ENCODE measurements around the gene HRH1. TPM values are rescaled to one million over a fixed set of nuclear protein-coding genes. Genes with fewer than 3 reads are reported as not detected.

HRH1 gene
- total RNA-seq, 2 donors from 2014 or later = 0.50 to 5.9 TPM

- Histone ChIP-seq H3K9me3 (no peaks in the 10 kb centered on the region), H3K4me1 (replicated peaks) (no peaks in the 10 kb centered on the region), H3K27me3 (replicated peaks; ENCODE audit: insufficient read depth) (no peaks in the 10 kb centered on the region), H3K4me3 (no peak overlapping the region), H3K27ac (no peak overlapping the region), H3K36me3 (no peaks in the 10 kb centered on the region)
- no peak for DNase-seq (ENCODE audit: low spot score)
- TF ChIP-seq POLR2A (IDR thresholded peaks at IDR 0.05) (no peak), POLR2AphosphoS5 (IDR thresholded peaks at IDR 0.05) (no peak)
- 94% methylated on average over 4 of the region's 4 CpGs for WGBS
- intact Hi-C loops (cut with DNase I) = no loop called here
These were observed 142.8 kb downstream of the HRH1 start for GRCh38 chr3:11297126-11297525.

DNA sequence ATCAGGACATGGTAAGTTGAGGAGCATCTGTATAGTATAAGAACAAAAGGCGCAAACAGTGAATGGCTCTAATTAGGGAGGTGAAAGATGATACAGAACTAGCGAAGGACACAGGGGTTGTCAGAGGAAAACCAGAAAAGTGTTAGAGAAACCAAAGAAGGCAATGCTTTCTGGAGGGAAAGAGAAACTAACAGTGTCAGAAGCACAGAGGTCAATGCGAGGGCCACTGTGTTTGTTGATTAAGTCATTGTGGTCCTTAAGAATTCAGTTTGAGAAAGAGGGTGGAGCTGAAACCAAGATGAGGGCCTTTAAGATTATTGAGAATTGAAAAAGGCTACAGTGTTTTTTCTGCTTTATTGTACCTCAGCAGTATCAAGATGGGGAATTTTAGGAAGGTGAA lies 146.7 kb downstream of the HRH1 start:
- WGBS = 93% methylated on average over 3 of the region's 3 CpGs
- intact Hi-C loops (cut with DNase I) = no loop called here
- no peaks in the 10 kb centered on the region for H3K36me3 ChIP-seq

DNA sequence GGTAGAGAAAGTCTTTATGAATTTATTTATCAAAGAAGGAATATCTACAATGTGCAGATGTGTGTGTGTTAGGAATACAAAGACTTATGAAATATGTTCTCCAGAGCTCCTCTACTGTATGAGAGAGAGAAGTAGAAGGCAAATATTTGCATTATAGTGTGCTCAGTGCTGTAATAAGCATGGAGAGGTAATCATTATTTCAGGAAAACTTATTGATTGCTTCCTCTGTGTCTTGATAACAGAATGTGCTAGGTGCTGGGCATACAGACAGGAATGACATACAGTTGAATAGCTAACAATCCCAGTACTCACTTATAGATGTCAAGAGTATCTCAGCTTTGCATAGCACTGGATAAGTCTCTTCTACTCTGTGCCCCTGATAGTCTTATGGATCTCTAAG lies 148.2 kb downstream of the HRH1 start:
- no peak for DNase-seq (ENCODE audit: low spot score)
- intact Hi-C loops (cut with DNase I) = no loop called here
- H3K4me3 ChIP-seq = no peak overlapping the region
- H3K9me3 ChIP-seq = no peaks in the 10 kb centered on the region
- no peaks in the 10 kb centered on the region for H3K4me1 ChIP-seq (replicated peaks)
- no peaks in the 10 kb centered on the region for H3K27me3 ChIP-seq (replicated peaks; ENCODE audit: insufficient read depth)
- H3K27ac ChIP-seq = no peak overlapping the region
- TF ChIP-seq POLR2A (IDR thresholded peaks at IDR 0.05) (no peak), CTCF (IDR thresholded peaks at IDR 0.05) (no peak), POLR2AphosphoS5 (IDR thresholded peaks at IDR 0.05) (no peak)
- no peaks in the 10 kb centered on the region for H3K36me3 ChIP-seq

More for the DNA sequence above, 146.7 kb downstream of the HRH1 start:
- no peak overlapping the region for H3K4me3 ChIP-seq
- TF ChIP-seq POLR2AphosphoS5 (IDR thresholded peaks at IDR 0.05) (no peak), CTCF (IDR thresholded peaks at IDR 0.05) (no peak), POLR2A (IDR thresholded peaks at IDR 0.05) (no peak)
- no peaks in the 10 kb centered on the region for H3K27me3 ChIP-seq (replicated peaks; ENCODE audit: insufficient read depth)
- no peaks in the 10 kb centered on the region for H3K9me3 ChIP-seq
- no peaks in the 10 kb centered on the region for H3K4me1 ChIP-seq (replicated peaks)
- DNase-seq (ENCODE audit: low spot score) = no peak
- H3K27ac ChIP-seq = no peak overlapping the region

GRCh38 chr3:11304175-11304574 lies 149.9 kb downstream of the HRH1 start:
- 95% methylated on average over 6 of the region's 6 CpGs for WGBS
- Histone ChIP-seq H3K4me3 (no peak overlapping the region), H3K27me3 (replicated peaks; ENCODE audit: insufficient read depth) (no peaks in the 10 kb centered on the region), H3K27ac (no peak overlapping the region), H3K4me1 (replicated peaks) (no peaks in the 10 kb centered on the region), H3K9me3 (no peaks in the 10 kb centered on the region), H3K36me3 (no peaks in the 10 kb centered on the region)
- no peak for DNase-seq (ENCODE audit: low spot score)
- intact Hi-C loops (cut with DNase I) = no loop called here
- no peak for TF ChIP-seq CTCF (IDR thresholded peaks at IDR 0.05)
- TF ChIP-seq POLR2AphosphoS5 (IDR thresholded peaks at IDR 0.05) = no peak
- TF ChIP-seq POLR2A (IDR thresholded peaks at IDR 0.05) = no peak

- TF ChIP-seq CTCF (IDR thresholded peaks at IDR 0.05) (no peak), POLR2A (IDR thresholded peaks at IDR 0.05) (no peak), POLR2AphosphoS5 (IDR thresholded peaks at IDR 0.05) (no peak)
- Histone ChIP-seq H3K4me1 (replicated peaks) (no peaks in the 10 kb centered on the region), H3K27me3 (replicated peaks; ENCODE audit: insufficient read depth) (no peaks in the 10 kb centered on the region), H3K36me3 (no peaks in the 10 kb centered on the region), H3K4me3 (no peak overlapping the region), H3K27ac (no peak overlapping the region), H3K9me3 (no peaks in the 10 kb centered on the region)
- no peak for DNase-seq (ENCODE audit: low spot score)
- intact Hi-C loops (cut with DNase I) = no loop called here
- 95% methylated on average over 1 of the region's 1 CpG for WGBS
These were observed 151.2 kb downstream of the HRH1 start for GRCh38 chr3:11305509-11305908.

Measured in prostate gland (tissue), 2 donors.